Measurements from ENCODE around the gene CFAP97D2.
"Not testable (repeated sequence)": the region's sequence is repeated elsewhere in the genome, so short reads cannot be mapped to it uniquely, and the experiment has no call there.

The CFAP97D2 gene

DNA sequence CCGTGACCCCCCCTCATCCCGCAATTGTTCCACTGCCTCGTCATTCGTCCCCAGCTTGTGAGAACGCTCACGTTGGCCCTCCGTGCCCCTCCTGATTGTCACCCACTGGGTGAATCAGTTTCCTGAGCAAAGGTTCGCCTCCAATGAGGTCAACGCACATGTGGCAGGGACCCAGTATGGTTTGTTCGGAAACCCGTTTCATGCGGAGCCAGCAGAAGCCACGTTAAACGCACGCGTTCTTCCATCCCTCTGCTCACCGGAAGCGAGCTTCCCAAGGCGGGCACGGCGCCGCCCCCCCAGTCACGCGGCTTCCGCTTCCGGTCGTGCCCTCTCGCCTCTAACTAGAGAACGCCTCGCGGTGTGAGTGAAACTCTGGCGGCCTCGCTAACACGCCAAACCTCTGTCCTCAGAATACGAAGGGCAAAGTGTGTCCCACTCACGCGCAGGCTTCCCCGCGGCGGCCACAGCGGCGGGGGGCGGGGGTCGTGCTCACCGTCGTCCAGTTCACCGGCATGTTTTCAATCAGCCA is 18.0 kb upstream of the CFAP97D2 start:
- no peaks in the 10 kb centered on the region for H3K9me3 Mint-ChIP-seq
- H3K27ac Mint-ChIP-seq, result no peak overlapping the region
- H3K4me1 Mint-ChIP-seq (ENCODE audit: low read depth), result peaks cover 59% of the 10 kb centered on the region
- H3K36me3 Mint-ChIP-seq (ENCODE audit: low read depth), result no peaks in the 10 kb centered on the region
- H3K4me3 Mint-ChIP-seq, result no peak overlapping the region
- H3K27me3 Mint-ChIP-seq, result no peaks in the 10 kb centered on the region

DNA sequence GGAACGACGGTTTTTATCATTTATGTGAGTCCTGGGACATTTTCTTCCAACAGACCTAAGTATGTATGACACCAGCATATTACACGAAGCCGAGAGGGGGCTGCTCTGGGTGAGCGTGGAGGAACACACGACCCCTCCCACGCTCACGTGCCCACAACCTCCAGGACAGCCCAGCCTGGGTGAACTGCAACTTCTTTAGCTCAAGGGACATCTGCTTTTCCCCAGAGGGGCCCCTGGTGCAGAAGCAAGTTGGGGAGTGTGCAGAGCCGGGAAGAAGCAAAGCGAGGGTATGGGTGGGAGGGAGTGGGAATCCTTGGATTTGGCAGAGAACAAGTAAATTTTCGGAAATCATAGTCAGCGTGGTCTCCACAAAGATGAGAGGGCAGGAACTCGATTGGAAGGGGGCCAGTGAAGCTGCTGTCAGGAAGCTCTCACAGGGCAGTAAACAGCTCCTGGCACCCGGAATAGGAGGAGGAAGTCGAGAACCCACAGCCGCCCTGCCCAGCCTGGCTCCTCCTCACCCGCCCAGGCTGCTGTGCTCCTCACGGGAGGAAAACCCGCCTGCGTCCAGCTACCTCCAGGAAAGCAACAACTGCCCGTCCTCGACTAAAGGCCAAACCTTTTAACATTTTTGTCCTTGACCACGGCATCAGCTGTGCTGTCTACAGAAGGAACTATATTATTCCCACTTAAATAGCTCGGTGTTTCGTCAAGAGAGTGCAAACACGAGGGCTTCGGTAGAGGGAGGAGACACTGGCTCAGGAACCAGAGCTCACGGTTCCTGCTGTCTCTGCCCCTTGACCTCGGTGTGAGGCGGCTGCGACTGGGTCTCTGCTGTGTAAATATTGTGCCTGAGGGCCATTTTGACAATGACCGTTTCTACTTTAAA is 17.2 kb upstream of the CFAP97D2 start:
- peaks cover 59% of the 10 kb centered on the region for H3K4me1 Mint-ChIP-seq (ENCODE audit: low read depth)
- H3K27ac Mint-ChIP-seq, result peak overlapping the region; percentile 29
- peak overlapping the region; percentile 45 for H3K4me3 Mint-ChIP-seq
- no peaks in the 10 kb centered on the region for H3K27me3 Mint-ChIP-seq
- no peaks in the 10 kb centered on the region for H3K9me3 Mint-ChIP-seq
- peaks cover under 1% of the 10 kb centered on the region for H3K36me3 Mint-ChIP-seq (ENCODE audit: low read depth)

GRCh38 chr13:114162533-114162922 is 16.5 kb upstream of the CFAP97D2 start:
- Mint-ChIP-seq H3K36me3 (ENCODE audit: low read depth) (peaks cover 5% of the 10 kb centered on the region), H3K9me3 (no peaks in the 10 kb centered on the region), H3K27ac (no peak overlapping the region), H3K4me3 (peak overlapping the region; percentile 45), H3K27me3 (no peaks in the 10 kb centered on the region), H3K4me1 (ENCODE audit: low read depth) (peaks cover 62% of the 10 kb centered on the region)

GRCh38 chr13:114164053-114164452 is 15.0 kb upstream of the CFAP97D2 start:
- H3K36me3 Mint-ChIP-seq (ENCODE audit: low read depth), result peaks cover 5% of the 10 kb centered on the region
- H3K27me3 Mint-ChIP-seq, result no peaks in the 10 kb centered on the region
- H3K9me3 Mint-ChIP-seq, result no peaks in the 10 kb centered on the region
- H3K4me1 Mint-ChIP-seq (ENCODE audit: low read depth), result peaks cover 67% of the 10 kb centered on the region
- no peak overlapping the region for H3K4me3 Mint-ChIP-seq
- H3K27ac Mint-ChIP-seq, result no peak overlapping the region

- Mint-ChIP-seq H3K27me3 (no peaks in the 10 kb centered on the region), H3K36me3 (ENCODE audit: low read depth) (peaks cover 5% of the 10 kb centered on the region), H3K27ac (no peak overlapping the region), H3K4me3 (no peak overlapping the region), H3K4me1 (ENCODE audit: low read depth) (peaks cover 59% of the 10 kb centered on the region), H3K9me3 (no peaks in the 10 kb centered on the region)
These were observed 14.2 kb upstream of the CFAP97D2 start for GRCh38 chr13:114164681-114165429.

DNA sequence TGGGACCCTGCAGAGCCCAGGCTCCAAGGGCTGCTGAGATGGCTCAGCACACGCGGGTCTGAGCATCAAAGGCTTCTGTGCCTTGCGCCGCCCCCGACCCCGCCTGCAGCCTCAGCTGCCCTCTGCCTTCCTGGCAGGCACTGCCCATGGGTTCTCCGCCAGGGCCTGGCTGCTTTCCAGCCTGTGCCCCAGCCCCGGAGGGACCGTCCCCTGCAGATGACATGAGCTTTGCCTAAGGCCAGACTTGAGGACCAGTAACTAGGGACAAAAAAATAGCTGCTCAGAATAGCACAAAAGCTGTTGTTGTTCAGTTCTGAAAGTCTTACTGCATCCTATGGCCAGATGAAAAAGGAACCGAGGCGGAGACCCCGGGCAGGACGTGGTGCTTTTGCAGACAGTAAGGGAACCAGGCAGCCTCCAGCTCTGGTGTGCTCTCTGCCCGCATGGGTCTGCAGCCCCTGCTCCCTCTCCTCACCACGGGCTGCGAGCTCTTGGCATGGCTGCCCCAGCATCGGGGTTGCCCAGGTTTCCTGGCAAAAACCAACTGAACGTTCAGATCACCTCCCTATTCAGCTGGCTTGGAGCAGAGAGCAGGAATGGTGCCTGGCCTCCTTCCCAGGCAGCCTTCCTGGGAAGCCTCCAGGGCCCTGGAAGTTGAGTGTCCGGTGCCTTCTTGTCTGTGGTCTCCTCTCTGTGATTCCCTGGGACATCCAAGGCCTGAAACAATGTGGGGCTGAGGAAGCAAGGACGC is 12.5 kb upstream of the CFAP97D2 start:
- Mint-ChIP-seq H3K9me3 (no peaks in the 10 kb centered on the region), H3K4me1 (ENCODE audit: low read depth) (peaks cover 42% of the 10 kb centered on the region), H3K27me3 (no peaks in the 10 kb centered on the region), H3K36me3 (ENCODE audit: low read depth) (peaks cover 5% of the 10 kb centered on the region), H3K27ac (peak overlapping the region; percentile 40), H3K4me3 (no peak overlapping the region)

GRCh38 chr13:114167426-114167825 is 11.6 kb upstream of the CFAP97D2 start:
- Mint-ChIP-seq H3K27ac (peak overlapping the region; percentile 40), H3K36me3 (ENCODE audit: low read depth) (peaks cover 5% of the 10 kb centered on the region), H3K4me1 (ENCODE audit: low read depth) (peaks cover 33% of the 10 kb centered on the region)

DNA sequence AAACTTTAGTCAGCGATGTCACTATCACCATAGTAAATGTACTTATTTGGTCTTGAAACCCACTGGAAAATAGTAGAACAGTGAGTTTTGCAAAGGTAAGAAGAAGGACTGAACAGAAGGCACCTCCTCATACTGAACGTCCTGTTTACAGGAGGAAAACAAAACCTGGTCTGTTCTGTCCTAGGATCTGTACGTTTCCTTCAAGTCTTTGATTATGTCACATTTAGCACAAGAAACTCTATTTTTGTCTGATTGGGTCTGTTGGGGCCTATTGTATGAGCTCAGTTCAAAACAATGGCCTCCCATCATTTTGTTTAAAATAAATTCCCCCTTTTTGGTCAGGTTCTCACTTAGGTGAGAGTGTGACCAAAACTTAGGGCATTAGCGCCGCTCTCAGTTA is 11.2 kb upstream of the CFAP97D2 start:
- Mint-ChIP-seq H3K4me3 (no peak overlapping the region), H3K4me1 (ENCODE audit: low read depth) (peaks cover 29% of the 10 kb centered on the region), H3K27ac (no peak overlapping the region)

More at GRCh38 chr13:114167426-114167825, 11.6 kb upstream of the CFAP97D2 start:
- H3K9me3 Mint-ChIP-seq, result no peaks in the 10 kb centered on the region
- H3K27me3 Mint-ChIP-seq, result no peaks in the 10 kb centered on the region
- H3K4me3 Mint-ChIP-seq, result no peak overlapping the region

DNA sequence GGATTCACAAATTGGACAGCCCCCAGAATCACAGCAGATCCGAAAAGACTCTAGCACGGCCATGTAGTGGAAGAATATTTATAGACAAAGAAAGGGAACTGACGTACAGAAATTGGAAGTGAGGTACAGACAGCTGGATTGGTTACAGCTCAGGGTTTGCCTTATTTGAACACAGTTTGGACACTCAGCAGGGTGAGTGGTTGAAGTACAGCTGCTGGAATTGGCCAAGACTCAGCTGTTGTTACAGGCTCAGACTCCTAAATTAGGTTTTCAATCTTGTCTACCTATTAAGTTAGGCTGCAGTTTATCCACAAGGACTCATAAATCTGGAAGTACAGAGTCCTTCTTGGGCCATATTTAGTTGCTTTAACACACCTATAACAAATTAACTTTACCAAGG is 5.8 kb upstream of the CFAP97D2 start:
- peaks cover 25% of the 10 kb centered on the region for H3K4me1 Mint-ChIP-seq (ENCODE audit: low read depth)
- no peak overlapping the region for H3K27ac Mint-ChIP-seq
- H3K9me3 Mint-ChIP-seq, result peaks cover 21% of the 10 kb centered on the region
- no peak overlapping the region for H3K4me3 Mint-ChIP-seq
- H3K27me3 Mint-ChIP-seq, result no peaks in the 10 kb centered on the region
- H3K36me3 Mint-ChIP-seq (ENCODE audit: low read depth), result peaks cover 12% of the 10 kb centered on the region

More for the DNA sequence above, 11.2 kb upstream of the CFAP97D2 start:
- H3K9me3 Mint-ChIP-seq, result peaks cover 2% of the 10 kb centered on the region
- H3K27me3 Mint-ChIP-seq, result no peaks in the 10 kb centered on the region
- H3K36me3 Mint-ChIP-seq (ENCODE audit: low read depth), result peaks cover 5% of the 10 kb centered on the region

- Mint-ChIP-seq H3K27ac (no peak overlapping the region), H3K27me3 (no peaks in the 10 kb centered on the region), H3K4me1 (ENCODE audit: low read depth) (peaks cover 30% of the 10 kb centered on the region), H3K4me3 (no peak overlapping the region), H3K9me3 (peaks cover 21% of the 10 kb centered on the region), H3K36me3 (ENCODE audit: low read depth) (peaks cover 12% of the 10 kb centered on the region)
These were observed 5.3 kb upstream of the CFAP97D2 start for GRCh38 chr13:114173745-114174144.

DNA sequence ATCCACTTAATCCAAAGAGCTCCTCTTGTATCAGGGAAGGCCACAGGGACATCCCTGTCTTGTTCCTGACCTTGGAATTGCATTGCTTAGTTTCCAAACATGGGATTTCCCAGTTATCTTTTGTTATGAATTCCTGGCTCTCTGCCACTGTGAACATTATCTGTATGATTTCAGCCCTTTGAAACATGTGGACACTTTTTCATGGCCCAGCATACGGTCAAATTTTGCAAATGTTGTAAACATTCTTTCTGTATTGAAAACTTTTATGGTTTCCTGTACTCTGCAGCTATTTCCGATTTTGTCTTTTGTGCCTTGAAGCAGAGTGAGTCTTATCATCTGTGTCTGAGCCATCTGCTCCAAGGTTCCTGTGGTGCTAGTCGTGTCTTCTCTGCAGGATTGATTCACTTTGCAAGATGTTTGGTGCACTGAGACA is 4.5 kb upstream of the CFAP97D2 start:
- Mint-ChIP-seq H3K4me3 (no peak overlapping the region), H3K9me3 (peaks cover 21% of the 10 kb centered on the region), H3K36me3 (ENCODE audit: low read depth) (peaks cover 12% of the 10 kb centered on the region), H3K27me3 (no peaks in the 10 kb centered on the region), H3K4me1 (ENCODE audit: low read depth) (peaks cover 31% of the 10 kb centered on the region), H3K27ac (no peak overlapping the region)

GRCh38 chr13:114176359-114176902 is 2.6 kb upstream of the CFAP97D2 start:
- Mint-ChIP-seq H3K4me1 (ENCODE audit: low read depth) (peaks cover 40% of the 10 kb centered on the region), H3K9me3 (peaks cover 21% of the 10 kb centered on the region), H3K36me3 (ENCODE audit: low read depth) (peaks cover 12% of the 10 kb centered on the region)
- H3K4me3 Mint-ChIP-seq, H3K27me3 Mint-ChIP-seq, H3K27ac Mint-ChIP-seq: not testable (repeated sequence)

GRCh38 chr13:114177245-114178010 is 1.6 kb upstream of the CFAP97D2 start:
- peaks cover 21% of the 10 kb centered on the region for H3K9me3 Mint-ChIP-seq
- H3K27me3 Mint-ChIP-seq, result no peaks in the 10 kb centered on the region
- no peak overlapping the region for H3K4me3 Mint-ChIP-seq
- peaks cover 40% of the 10 kb centered on the region for H3K4me1 Mint-ChIP-seq (ENCODE audit: low read depth)
- no peak overlapping the region for H3K27ac Mint-ChIP-seq
- peaks cover 12% of the 10 kb centered on the region for H3K36me3 Mint-ChIP-seq (ENCODE audit: low read depth)

Data from stimulated activated naive CD8-positive, alpha-beta T cell treated with anti-CD3 and anti-CD28 coated beads, Interleukin-15, Interleukin-2, amounts not matched to agents 100 ng/mL and 50 ng/mL, for 24 hours (primary cell).